ENCODE data around the gene SERINC4.
"Not testable (repeated sequence)": the region's sequence is repeated elsewhere in the genome, so short reads cannot be mapped to it uniquely, and the experiment has no call there.

SERINC4 gene

GRCh38 chr15:43799945-43800285 lies at the start of gene SERINC4:
Gene SERINC4, minus strand, starts transcription at chr15:43800220. Its CDS starts 234 bp downstream, at chr15:43799986.
- DNase-seq (ENCODE audit: low read depth), result no peak
- TF ChIP-seq, protein P1, sequence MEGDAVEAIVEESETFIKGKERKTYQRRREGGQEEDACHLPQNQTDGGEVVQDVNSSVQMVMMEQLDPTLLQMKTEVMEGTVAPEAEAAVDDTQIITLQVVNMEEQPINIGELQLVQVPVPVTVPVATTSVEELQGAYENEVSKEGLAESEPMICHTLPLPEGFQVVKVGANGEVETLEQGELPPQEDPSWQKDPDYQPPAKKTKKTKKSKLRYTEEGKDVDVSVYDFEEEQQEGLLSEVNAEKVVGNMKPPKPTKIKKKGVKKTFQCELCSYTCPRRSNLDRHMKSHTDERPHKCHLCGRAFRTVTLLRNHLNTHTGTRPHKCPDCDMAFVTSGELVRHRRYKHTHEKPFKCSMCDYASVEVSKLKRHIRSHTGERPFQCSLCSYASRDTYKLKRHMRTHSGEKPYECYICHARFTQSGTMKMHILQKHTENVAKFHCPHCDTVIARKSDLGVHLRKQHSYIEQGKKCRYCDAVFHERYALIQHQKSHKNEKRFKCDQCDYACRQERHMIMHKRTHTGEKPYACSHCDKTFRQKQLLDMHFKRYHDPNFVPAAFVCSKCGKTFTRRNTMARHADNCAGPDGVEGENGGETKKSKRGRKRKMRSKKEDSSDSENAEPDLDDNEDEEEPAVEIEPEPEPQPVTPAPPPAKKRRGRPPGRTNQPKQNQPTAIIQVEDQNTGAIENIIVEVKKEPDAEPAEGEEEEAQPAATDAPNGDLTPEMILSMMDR (IDR thresholded peaks at IDR 0.05; ENCODE audit: control insufficient read depth, extremely low read depth, insufficient read depth), result no peak
- H3K4me3 ChIP-seq (ENCODE audit: low read depth, low read length), result peak within 1 kb of the TSS; percentile 97

DNA sequence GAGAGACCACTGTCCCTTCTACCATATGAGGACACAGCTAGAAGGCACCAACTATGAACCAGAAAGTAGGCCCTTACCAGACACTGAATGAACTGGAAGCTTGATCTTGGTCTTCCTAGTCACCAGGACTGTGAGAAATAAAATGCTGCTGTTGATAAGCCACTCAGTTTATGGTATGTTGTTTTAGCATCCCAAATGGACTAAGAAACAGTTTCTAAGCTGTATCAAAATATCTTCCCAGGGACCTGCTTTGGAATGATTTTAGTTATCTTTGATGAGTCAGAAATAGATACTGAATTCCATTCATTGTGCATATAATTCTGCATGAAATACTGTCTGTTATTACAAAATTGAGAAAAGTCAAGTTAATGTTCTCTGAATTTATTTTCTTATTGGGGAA lies 45.4 kb upstream of the SERINC4 start:
- DNase-seq (ENCODE audit: low read depth), result no peak

DNA sequence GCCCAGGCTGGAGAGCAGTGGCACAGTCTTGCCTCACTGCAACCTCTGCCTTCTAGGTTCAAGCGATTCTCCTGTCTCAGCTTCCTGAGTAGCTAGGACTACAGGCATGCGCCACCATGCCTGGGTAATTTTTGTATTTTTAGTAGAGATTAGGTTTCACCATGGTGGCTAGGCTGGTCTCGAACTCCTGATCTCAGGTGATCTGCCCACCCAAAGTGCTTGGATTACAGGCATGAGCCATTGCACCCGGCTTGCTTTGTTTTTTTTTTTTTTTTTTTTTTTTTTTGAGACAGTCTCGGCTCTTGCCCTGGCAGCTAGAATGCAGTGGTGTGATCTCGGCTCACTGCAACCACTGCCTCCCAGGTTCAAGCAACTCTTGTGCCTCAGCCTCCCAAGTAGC lies 32.5 kb upstream of the SERINC4 start:
- not testable (repeated sequence) for DNase-seq (ENCODE audit: low read depth); H3K4me3 ChIP-seq (ENCODE audit: low read depth, low read length)

More for the DNA sequence above, 45.4 kb upstream of the SERINC4 start:
- H3K4me3 ChIP-seq (ENCODE audit: low read depth, low read length), result no peak overlapping the region
- TF ChIP-seq, protein P1 (IDR thresholded peaks at IDR 0.05; ENCODE audit: control insufficient read depth, extremely low read depth, insufficient read depth), result no peak

GRCh38 chr15:43831519-43832052 lies 31.6 kb upstream of the SERINC4 start:
- not testable (repeated sequence) for DNase-seq (ENCODE audit: low read depth); H3K4me3 ChIP-seq (ENCODE audit: low read depth, low read length)

DNA sequence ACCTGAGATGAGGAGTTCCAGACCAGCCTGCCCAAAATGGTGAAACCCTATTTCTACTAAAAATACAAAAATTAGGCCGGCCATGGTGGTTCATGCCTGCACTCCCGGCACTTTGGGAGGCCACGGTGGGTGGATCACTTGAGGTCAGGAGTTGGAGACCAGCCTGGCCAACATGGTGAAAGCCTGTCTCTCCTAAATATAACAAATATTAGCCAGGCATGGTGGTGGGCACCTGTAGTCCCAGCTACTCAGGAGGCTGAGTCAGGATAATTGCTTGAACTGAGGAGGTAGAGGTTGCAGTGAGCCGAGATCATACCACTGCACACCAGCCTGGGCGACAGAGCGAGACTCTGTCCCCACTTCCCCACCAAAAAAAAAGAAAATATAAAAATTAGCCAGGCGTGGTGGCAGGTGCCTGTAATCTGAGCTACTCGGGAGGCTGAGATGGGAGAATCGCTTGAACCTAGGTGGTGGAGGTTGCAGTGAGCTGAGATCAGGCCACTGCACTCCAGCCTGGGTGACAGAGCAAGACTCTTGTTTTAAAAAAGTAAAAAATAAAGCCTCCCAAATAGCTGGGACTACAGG lies 30.8 kb upstream of the SERINC4 start:
- not testable (repeated sequence) for H3K4me3 ChIP-seq (ENCODE audit: low read depth, low read length)

DNA sequence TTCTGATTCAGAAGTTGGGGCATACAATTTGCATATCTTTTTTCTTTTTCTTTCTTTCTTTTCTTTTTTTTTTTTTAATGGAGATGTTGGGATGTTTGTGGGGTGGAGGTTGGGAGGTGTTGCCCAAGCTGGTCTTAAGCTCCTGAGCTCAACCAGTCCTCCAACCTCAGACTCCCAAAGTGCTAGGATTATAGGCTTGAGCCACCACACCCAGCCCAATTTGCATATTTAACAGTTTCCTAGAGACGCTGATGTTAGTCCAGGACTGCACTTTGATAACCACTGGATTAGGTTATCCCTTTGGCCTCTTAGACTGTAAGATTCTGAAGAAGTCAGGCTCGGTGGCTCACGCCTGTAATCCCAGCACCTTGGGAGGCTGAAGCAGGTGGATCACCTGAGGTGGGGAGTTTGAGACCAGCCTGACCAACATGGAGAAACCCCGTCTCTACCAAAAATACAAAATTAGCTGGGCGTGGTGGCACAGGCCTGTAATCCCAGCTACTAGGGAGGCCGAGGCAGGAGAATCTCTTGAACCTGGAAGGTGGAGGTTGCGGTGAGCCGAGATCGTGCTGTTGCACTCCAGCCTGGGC lies 30.0 kb upstream of the SERINC4 start:
- not testable (repeated sequence) for DNase-seq (ENCODE audit: low read depth)

More for the DNA sequence above, 30.8 kb upstream of the SERINC4 start:
- not testable (repeated sequence) for DNase-seq (ENCODE audit: low read depth)

GRCh38 chr15:43828061-43828657 lies 28.1 kb upstream of the SERINC4 start:
- TF ChIP-seq, protein P1 (IDR thresholded peaks at IDR 0.05; ENCODE audit: control insufficient read depth, extremely low read depth, insufficient read depth), result no peak
- no peak for DNase-seq (ENCODE audit: low read depth)
- no peak overlapping the region for H3K4me3 ChIP-seq (ENCODE audit: low read depth, low read length)

More for the DNA sequence above, 30.0 kb upstream of the SERINC4 start:
- H3K4me3 ChIP-seq (ENCODE audit: low read depth, low read length), result not testable (repeated sequence)

- DNase-seq (ENCODE audit: low read depth), result peak; percentile 11
- H3K4me3 ChIP-seq (ENCODE audit: low read depth, low read length), result peak within 1 kb of the TSS; percentile 45
- TF ChIP-seq, protein P1 (IDR thresholded peaks at IDR 0.05; ENCODE audit: control insufficient read depth, extremely low read depth, insufficient read depth), result no peak
These were observed 26.7 kb upstream of the SERINC4 start, which contains the start of gene WDR76 for GRCh38 chr15:43826508-43827341. Gene WDR76, plus strand, starts transcription at chr15:43827002. Its CDS starts 31 bp downstream, at chr15:43827033.

Data from LNCaP clone FGC (cell line).